A549 treated with ZK216348 at 1 μM for 4 hours (cell line): ENCODE data around the gene PTPRU. TPM values are rescaled to one million over a fixed set of nuclear protein-coding genes. Genes with fewer than 3 reads are reported as not detected.

Source experiments
- total RNA-seq: library from RNA; stranded (reverse); fragments of 200-300 nt; extraction: Qiagen RNA extraction; gene quantifications from 5 replicates; pipeline ENCODE4 v1.2.3, GENCODE V29; 2022; ENCODE audit warnings: low read depth

Gene PTPRU
- total RNA-seq, result 4.9 to 7.9 TPM (median 7.8 TPM) in 5 replicates

DNA sequence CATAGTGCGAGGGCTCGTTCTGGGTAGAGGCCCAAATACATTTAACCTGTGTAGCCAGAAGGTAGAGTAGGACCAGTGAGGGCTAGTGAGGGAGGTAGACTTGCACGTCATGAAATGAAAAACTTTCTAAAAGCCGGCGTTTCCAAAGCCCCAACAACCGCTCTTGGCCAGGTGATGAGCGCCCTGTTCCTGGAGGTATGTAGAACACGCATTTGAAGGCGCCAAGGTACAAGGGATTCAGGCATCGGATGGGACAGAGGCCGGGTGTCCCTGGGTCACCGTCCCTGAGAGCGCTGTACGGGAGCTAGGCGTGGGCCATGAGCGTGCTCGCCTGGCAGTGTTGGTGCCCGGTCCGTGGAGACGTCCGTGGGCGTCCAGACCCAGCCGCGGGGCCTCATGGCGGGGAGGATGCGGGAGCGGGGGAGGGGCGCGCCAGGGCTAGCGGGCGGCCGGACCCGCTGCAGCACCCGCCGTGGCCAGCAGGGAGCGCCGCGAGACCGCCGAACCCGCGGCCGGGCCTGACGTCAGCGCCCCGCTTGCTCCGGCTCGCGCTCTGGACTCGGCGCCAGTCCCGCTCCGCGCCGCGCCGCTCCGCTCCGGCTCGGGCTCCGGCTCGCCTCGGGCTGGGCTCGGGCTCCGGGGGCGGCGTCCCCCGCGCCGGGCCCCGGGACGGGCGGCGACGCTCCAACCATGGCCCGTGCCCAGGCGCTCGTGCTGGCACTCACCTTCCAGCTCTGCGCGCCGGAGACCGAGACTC, at the start of gene PTPRU:
Gene PTPRU, plus strand, starts transcription at position 568 of the 757 bp plus-strand sequence. Its CDS starts 123 bp downstream, at position 691.

DNA sequence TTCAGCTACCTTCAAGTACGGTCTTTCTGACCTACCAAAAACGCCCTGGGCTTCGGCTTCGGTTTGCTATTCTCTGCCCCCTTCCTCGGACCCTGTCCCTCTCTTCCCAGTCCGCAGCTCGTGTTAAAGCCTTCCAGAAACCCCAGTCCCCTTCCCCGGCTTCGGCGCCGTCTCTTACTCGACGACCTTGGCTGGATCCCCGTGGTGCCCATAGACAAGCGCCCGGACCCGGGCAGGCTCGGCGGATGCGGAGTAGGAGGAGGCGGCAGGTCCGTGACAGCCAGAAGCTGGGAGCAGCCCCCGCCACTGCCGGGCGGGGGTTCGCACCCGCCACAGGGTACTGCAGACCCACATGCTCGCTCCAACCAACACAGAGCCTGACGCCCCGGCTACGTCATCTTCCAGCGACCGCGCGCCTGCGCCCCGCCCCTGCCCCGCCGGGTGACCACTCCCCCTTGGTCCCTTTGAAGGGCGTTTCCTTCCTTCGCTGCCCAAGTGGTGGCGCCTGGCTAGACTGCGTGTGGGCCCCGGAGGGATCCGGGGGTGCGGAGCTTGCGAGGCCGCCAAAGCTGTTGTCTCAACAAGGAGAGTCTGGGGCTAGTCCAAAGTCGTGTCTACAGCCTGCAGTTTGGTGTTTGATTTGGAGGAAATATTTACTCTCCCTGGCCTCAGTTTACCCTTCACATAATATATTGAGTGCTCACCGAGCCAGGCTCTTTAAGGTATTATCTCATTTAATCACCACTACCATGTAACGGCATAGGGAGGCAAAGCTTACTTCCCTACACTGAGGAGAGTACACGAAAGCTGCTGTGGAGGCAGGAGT, 5.6 kb upstream of the PTPRU start, which contains the start of gene MECR:
Gene MECR, minus strand, starts transcription at position 382 of the 826 bp plus-strand sequence. Its CDS starts 28 bp downstream, at position 354.

Other genes with a start within 250 kb of the PTPRU start
- gene TMEM200B, start 112.6 kb upstream of the PTPRU start, total RNA-seq, result 0.08 to 0.12 TPM (median 0.11 TPM) in 4 of 5 replicates, not detected in the other
- 45.8 to 52.4 TPM (median 50.6 TPM) in 5 replicates for gene SRSF4, start 54.6 kb upstream of the PTPRU start, total RNA-seq
- 19.6 to 23.8 TPM (median 20.0 TPM) in 5 replicates for gene MECR, start 5.6 kb upstream of the PTPRU start, total RNA-seq